ENCODE measurements around the gene TMEM184A.

GRCh38 chr7:1547777-1548437, 8.1 kb downstream of the TMEM184A start:
- no peak for TF ChIP-seq CTCF (IDR thresholded peaks at IDR 0.05; ENCODE audit: poor library complexity)
- TF ChIP-seq EZH2 (IDR thresholded peaks at IDR 0.05; ENCODE audit: borderline replicate concordance): no peak
- no peak for TF ChIP-seq EZH2phosphoT487 (IDR thresholded peaks at IDR 0.05; ENCODE audit: low read depth, severe bottlenecking, unreplicated experiment)

Data from hepatocyte (in vitro differentiated cells).